ENCODE results near the gene FGFBP3.

FGFBP3 gene

DNA sequence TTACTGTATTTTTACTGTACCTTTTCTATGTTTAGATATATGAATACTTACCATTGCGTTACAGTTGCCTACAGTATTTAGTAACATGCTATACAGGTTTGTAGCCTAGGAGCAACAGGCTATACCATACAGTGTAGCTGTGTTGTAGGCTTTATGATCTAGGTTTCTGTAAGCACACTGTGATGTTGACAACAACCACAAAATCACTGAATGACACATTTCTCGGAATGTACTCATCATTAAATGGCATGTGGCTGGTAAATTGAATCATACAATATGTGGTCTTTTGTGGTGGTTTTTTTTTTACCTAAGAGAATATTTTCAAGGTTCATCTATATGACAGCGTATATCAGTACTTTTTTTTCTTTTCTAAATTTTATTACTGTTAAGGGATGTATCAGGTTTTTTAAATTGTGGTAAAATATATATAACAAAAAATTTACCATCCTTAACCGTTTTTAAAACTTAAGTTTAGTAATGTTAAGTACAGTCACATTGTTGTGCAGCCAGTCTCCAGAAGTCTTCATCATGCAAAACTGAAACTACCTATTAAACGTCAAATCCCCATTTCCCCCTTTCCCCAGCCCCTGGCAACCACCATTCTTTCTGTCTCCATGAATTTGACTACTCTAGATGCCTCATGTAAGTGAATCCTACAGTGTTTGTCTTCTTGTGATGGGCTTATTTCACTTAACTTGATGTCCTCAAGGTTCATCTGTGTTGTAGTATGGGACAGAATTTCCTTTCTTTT lies 35.8 kb upstream of the FGFBP3 start:
- Histone ChIP-seq H3K9ac (ENCODE audit: low read length) (no peak overlapping the region), H2AFZ (ENCODE audit: low read depth, low read length, severe bottlenecking) (no peak overlapping the region), H3K27ac (ENCODE audit: low read depth, low read length) (no peak overlapping the region), H4K20me1 (ENCODE audit: low read depth, low read length) (no peaks in the 10 kb centered on the region; the same call in 1 of the 2 replicates), H3K36me3 (ENCODE audit: low read length) (peaks cover 38% of the 10 kb centered on the region), H3K9me3 (ENCODE audit: insufficient read depth, low read length) (no peaks in the 10 kb centered on the region), H3K4me3 (ENCODE audit: insufficient read depth, low read length, poor library complexity, severe bottlenecking) (no peak overlapping the region), H3K79me2 (ENCODE audit: insufficient read depth, low read length) (peaks cover 28% of the 10 kb centered on the region), H3F3A (ENCODE audit: insufficient read depth) (no peaks in the 10 kb centered on the region), H3K4me2 (ENCODE audit: low read depth, low read length, poor library complexity, severe bottlenecking) (no peak overlapping the region), H3K27me3 (ENCODE audit: low read length) (no peaks in the 10 kb centered on the region), H3K9me2 (replicated peaks; ENCODE audit: insufficient read depth, low read length) (no peaks in the 10 kb centered on the region)
- no peak for TF ChIP-seq EZH2phosphoT487 (conservative IDR thresholded peaks at IDR 0.05; ENCODE audit: low read length)
- no peak for TF ChIP-seq CTCF (IDR thresholded peaks at IDR 0.05; ENCODE audit: insufficient read depth, low read length, poor library complexity, severe bottlenecking)

GRCh38 chr10:91941426-91941825 lies 32.1 kb upstream of the FGFBP3 start:
- Histone ChIP-seq H3K9ac (ENCODE audit: low read length) (no peak overlapping the region), H3K9me3 (ENCODE audit: insufficient read depth, low read length) (no peaks in the 10 kb centered on the region), H3F3A (ENCODE audit: insufficient read depth) (0 out of 2 replicates have a peak, but pooled peaks cover 4% of the 10 kb centered on the region), H3K27me3 (ENCODE audit: low read length) (no peaks in the 10 kb centered on the region), H3K36me3 (ENCODE audit: low read length) (peaks cover 44% of the 10 kb centered on the region), H2AFZ (ENCODE audit: low read depth, low read length, severe bottlenecking) (no peak overlapping the region), H3K27ac (ENCODE audit: low read depth, low read length) (no peak overlapping the region), H4K20me1 (ENCODE audit: low read depth, low read length) (peaks cover 10% of the 10 kb centered on the region), H3K79me2 (ENCODE audit: insufficient read depth, low read length) (peaks cover 57% of the 10 kb centered on the region), H3K9me2 (replicated peaks; ENCODE audit: insufficient read depth, low read length) (no peaks in the 10 kb centered on the region), H3K4me3 (ENCODE audit: insufficient read depth, low read length, poor library complexity, severe bottlenecking) (no peak overlapping the region), H3K4me2 (ENCODE audit: low read depth, low read length, poor library complexity, severe bottlenecking) (no peak overlapping the region)
- no peak for TF ChIP-seq EZH2phosphoT487 (conservative IDR thresholded peaks at IDR 0.05; ENCODE audit: low read length)
- TF ChIP-seq CTCF (IDR thresholded peaks at IDR 0.05; ENCODE audit: insufficient read depth, low read length, poor library complexity, severe bottlenecking): no peak

DNA sequence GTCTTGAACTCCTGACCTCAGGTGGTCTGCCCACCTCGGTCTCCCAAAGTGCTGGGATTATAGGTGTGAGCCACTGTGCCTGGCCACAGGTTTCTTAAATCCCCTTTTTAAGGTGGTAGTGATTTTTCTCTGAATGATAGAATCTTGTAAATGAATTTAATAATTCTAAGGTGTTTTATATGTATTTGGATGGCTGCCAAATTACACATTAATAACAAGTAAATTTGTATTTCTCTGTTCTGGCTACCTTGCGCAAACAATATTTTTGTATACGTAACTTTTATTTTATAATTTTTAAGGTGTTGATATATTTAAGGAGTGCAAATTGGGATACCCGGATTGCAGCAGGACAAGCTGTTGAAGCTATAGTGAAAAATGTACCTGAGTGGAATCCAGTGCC lies 30.4 kb upstream of the FGFBP3 start:
- H3F3A ChIP-seq (ENCODE audit: insufficient read depth): 0 out of 2 replicates have a peak, but pooled peaks cover 4% of the 10 kb centered on the region
- no peaks in the 10 kb centered on the region for H3K9me2 ChIP-seq (replicated peaks; ENCODE audit: insufficient read depth, low read length)
- no peak overlapping the region for H3K4me3 ChIP-seq (ENCODE audit: insufficient read depth, low read length, poor library complexity, severe bottlenecking)
- TF ChIP-seq EZH2phosphoT487 (conservative IDR thresholded peaks at IDR 0.05; ENCODE audit: low read length): no peak
- TF ChIP-seq CTCF (IDR thresholded peaks at IDR 0.05; ENCODE audit: insufficient read depth, low read length, poor library complexity, severe bottlenecking): no peak
- no peak overlapping the region for H3K4me2 ChIP-seq (ENCODE audit: low read depth, low read length, poor library complexity, severe bottlenecking)
- peaks cover 75% of the 10 kb centered on the region for H3K79me2 ChIP-seq (ENCODE audit: insufficient read depth, low read length)
- H3K9me3 ChIP-seq (ENCODE audit: insufficient read depth, low read length): no peaks in the 10 kb centered on the region
- no peaks in the 10 kb centered on the region for H3K27me3 ChIP-seq (ENCODE audit: low read length)
- H3K27ac ChIP-seq (ENCODE audit: low read depth, low read length): no peak overlapping the region
- H2AFZ ChIP-seq (ENCODE audit: low read depth, low read length, severe bottlenecking): no peak overlapping the region
- no peak overlapping the region for H3K9ac ChIP-seq (ENCODE audit: low read length)
- peaks cover 49% of the 10 kb centered on the region for H3K36me3 ChIP-seq (ENCODE audit: low read length)
- peaks cover 10% of the 10 kb centered on the region for H4K20me1 ChIP-seq (ENCODE audit: low read depth, low read length)

Measured in SU-DHL-6 (cell line).